IPS DF 6.9 (cell line): ENCODE measurements around the gene ARHGAP26.

Experiments used
- DNase-seq: peaks from one replicate; pipeline ENCODE4 v3.0.0-alpha.2; 2013; ENCODE audit warnings: low read depth, low spot score
- H3K27ac ChIP-seq: one replicate; pipeline ENCODE4 v1.5.1; 2013; ENCODE audit warnings: low read length, control low read depth
- H3K27me3 ChIP-seq: 2 replicates; pipeline ENCODE4 v1.6.1; 2013; ENCODE audit warnings: mild to moderate bottlenecking, low read length; ENCODE audit not compliant: control insufficient read depth, insufficient read depth
- H3K36me3 ChIP-seq: 2 replicates; pipeline ENCODE4 v1.6.1; 2013; ENCODE audit warnings: low read length; ENCODE audit not compliant: control insufficient read depth, insufficient read depth
- H3K4me1 ChIP-seq: 2 replicates; pipeline ENCODE4 v1.6.1; 2013; ENCODE audit warnings: low read length; ENCODE audit not compliant: control insufficient read depth, insufficient read depth
- H3K4me3 ChIP-seq: 2 replicates; pipeline ENCODE4 v1.5.1; 2013; ENCODE audit warnings: mild to moderate bottlenecking, low read length
- H3K9me3 ChIP-seq: 2 replicates; pipeline ENCODE4 v1.6.1; 2013; ENCODE audit warnings: low read length, inconsistent platforms; ENCODE audit not compliant: control insufficient read depth, insufficient read depth
- WGBS: extraction: QIAGEN DNeasy Blood & Tissue Kit; methylation state at CpG from one replicate; pipeline ENCODE4 v1.1.7; 2013; ENCODE audit warnings: mixed read lengths, missing lambda C conversion rate; ENCODE audit not compliant: insufficient read length, insufficient coverage; 5-methylcytosine and 5-hydroxymethylcytosine counted together

Gene ARHGAP26

GRCh38 chr5:142839711-142840346 lies 69.7 kb downstream of the ARHGAP26 start:
- no CpG with 5 or more reads among the region's 6 CpGs for WGBS
- no peak for DNase-seq
- Histone ChIP-seq H3K27me3 (no peaks in the 10 kb centered on the region), H3K4me3 (no peak overlapping the region), H3K36me3 (no peaks in the 10 kb centered on the region), H3K9me3 (no peaks in the 10 kb centered on the region), H3K27ac (no peak overlapping the region), H3K4me1 (peaks cover 2% of the 10 kb centered on the region; the same call in 1 of the 2 replicates)

- Histone ChIP-seq H3K36me3 (no peaks in the 10 kb centered on the region), H3K4me1 (peaks cover 3% of the 10 kb centered on the region; the same call in 1 of the 2 replicates), H3K27ac (no peak overlapping the region), H3K9me3 (no peaks in the 10 kb centered on the region), H3K27me3 (no peaks in the 10 kb centered on the region), H3K4me3 (no peak overlapping the region)
- no peak for DNase-seq
- no CpG with 5 or more reads among the region's 2 CpGs for WGBS
Observed at GRCh38 chr5:142840575-142840974, 70.4 kb downstream of the ARHGAP26 start.

GRCh38 chr5:142841511-142842265 lies 71.5 kb downstream of the ARHGAP26 start:
- H3K27ac ChIP-seq, result no peak overlapping the region
- H3K4me3 ChIP-seq, result no peak overlapping the region
- DNase-seq, result no peak
- H3K4me1 ChIP-seq, result peaks cover 9% of the 10 kb centered on the region; the same call in 1 of the 2 replicates
- H3K9me3 ChIP-seq, result no peaks in the 10 kb centered on the region
- no peaks in the 10 kb centered on the region for H3K27me3 ChIP-seq
- H3K36me3 ChIP-seq, result no peaks in the 10 kb centered on the region
- WGBS, result no CpG with 5 or more reads among the region's 6 CpGs

- Histone ChIP-seq H3K4me3 (no peak overlapping the region), H3K27ac (no peak overlapping the region), H3K36me3 (no peaks in the 10 kb centered on the region), H3K4me1 (peaks cover 12% of the 10 kb centered on the region), H3K27me3 (no peaks in the 10 kb centered on the region), H3K9me3 (no peaks in the 10 kb centered on the region)
- no CpG with 5 or more reads among the region's 6 CpGs for WGBS
- DNase-seq, result no peak
Observed at GRCh38 chr5:142842994-142843905, 73.1 kb downstream of the ARHGAP26 start.

GRCh38 chr5:142844866-142845265 lies 74.7 kb downstream of the ARHGAP26 start:
- DNase-seq, result no peak
- no peak overlapping the region for H3K27ac ChIP-seq
- H3K9me3 ChIP-seq, result no peaks in the 10 kb centered on the region
- no CpG with 5 or more reads among the region's 7 CpGs for WGBS
- H3K4me1 ChIP-seq, result peaks cover 17% of the 10 kb centered on the region
- no peaks in the 10 kb centered on the region for H3K27me3 ChIP-seq
- H3K36me3 ChIP-seq, result no peaks in the 10 kb centered on the region
- no peak overlapping the region for H3K4me3 ChIP-seq

- no peak overlapping the region for H3K4me3 ChIP-seq
- H3K9me3 ChIP-seq, result no peaks in the 10 kb centered on the region
- peaks cover 17% of the 10 kb centered on the region for H3K4me1 ChIP-seq
- no peaks in the 10 kb centered on the region for H3K27me3 ChIP-seq
- no peak for DNase-seq
- no peak overlapping the region for H3K27ac ChIP-seq
- H3K36me3 ChIP-seq, result no peaks in the 10 kb centered on the region
- WGBS, result no CpG with 5 or more reads among the region's 4 CpGs
Observed at GRCh38 chr5:142845402-142845921, 75.3 kb downstream of the ARHGAP26 start.

- Histone ChIP-seq H3K9me3 (no peaks in the 10 kb centered on the region), H3K36me3 (no peaks in the 10 kb centered on the region), H3K27ac (no peak overlapping the region), H3K4me1 (peaks cover 17% of the 10 kb centered on the region), H3K4me3 (no peak overlapping the region), H3K27me3 (no peaks in the 10 kb centered on the region)
- no peak for DNase-seq
- WGBS, result no CpG with 5 or more reads among the region's 9 CpGs
Observed at GRCh38 chr5:142845954-142846398, 75.8 kb downstream of the ARHGAP26 start.

GRCh38 chr5:142846406-142846805 lies 76.2 kb downstream of the ARHGAP26 start:
- Histone ChIP-seq H3K36me3 (no peaks in the 10 kb centered on the region), H3K27me3 (no peaks in the 10 kb centered on the region), H3K27ac (no peak overlapping the region), H3K4me3 (no peak overlapping the region), H3K9me3 (no peaks in the 10 kb centered on the region), H3K4me1 (peaks cover 16% of the 10 kb centered on the region)
- DNase-seq, result no peak

- Histone ChIP-seq H3K4me1 (peaks cover 16% of the 10 kb centered on the region), H3K27ac (no peak overlapping the region), H3K36me3 (no peaks in the 10 kb centered on the region), H3K9me3 (no peaks in the 10 kb centered on the region), H3K4me3 (no peak overlapping the region), H3K27me3 (no peaks in the 10 kb centered on the region)
- no CpG with 5 or more reads among the region's 7 CpGs for WGBS
- DNase-seq, result no peak
Observed at GRCh38 chr5:142847898-142848790, 78.0 kb downstream of the ARHGAP26 start.
